ENCODE results near the gene BATF.

The BATF gene

DNA sequence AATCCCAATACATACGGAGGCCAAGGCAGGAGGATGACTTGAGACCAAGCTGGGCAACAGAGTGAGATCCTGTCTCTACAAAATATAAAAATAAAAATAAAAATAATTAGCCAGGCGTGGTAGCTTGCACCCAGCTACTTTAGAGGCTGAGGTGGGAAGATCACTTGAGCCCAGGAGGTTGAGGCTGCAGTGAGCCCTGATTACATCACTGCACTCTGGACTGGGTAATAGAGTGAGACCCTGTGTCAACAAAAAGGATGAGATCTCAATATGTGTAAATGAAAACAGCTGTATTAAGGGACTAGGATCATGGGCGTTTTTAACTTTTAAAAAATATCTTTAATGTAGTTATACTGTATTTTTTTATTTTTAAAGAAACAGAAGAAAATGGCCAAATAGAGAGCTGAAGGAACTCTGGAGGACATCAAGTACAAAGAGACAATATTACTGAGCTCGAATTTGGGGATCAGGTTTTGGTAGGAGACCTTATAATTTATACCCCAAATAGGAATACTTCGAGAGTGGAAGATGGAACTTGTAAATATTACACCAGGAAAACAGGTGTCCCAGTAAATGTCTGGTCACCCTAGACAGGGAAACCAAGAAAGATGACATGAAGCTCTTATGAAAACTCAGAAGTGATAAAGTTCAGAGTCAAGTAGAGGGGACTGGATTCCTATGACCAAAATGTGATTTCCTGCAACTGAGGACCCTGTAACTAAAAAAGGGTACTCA lies 13.1 kb downstream of the BATF start:
- no peak for DNase-seq

DNA sequence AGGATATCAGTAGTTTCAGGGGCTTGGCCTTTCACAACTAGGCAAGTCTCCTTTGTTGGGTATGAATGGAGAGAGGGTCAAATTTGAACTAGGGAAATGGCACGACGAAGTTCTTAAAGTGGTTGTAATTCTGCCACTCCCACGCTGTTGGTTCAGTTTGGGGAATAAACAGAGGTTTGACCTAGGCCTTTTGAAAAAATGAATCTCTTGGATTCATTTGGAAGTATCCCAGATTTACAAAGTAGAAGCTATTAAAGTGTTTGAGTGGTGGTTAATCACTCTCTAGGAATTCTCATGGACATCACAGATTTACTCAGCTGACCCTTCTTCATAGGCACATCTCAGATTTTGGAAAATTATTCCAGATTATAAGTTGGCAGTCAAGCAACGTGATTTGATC lies 14.8 kb downstream of the BATF start:
- no peak for DNase-seq

DNA sequence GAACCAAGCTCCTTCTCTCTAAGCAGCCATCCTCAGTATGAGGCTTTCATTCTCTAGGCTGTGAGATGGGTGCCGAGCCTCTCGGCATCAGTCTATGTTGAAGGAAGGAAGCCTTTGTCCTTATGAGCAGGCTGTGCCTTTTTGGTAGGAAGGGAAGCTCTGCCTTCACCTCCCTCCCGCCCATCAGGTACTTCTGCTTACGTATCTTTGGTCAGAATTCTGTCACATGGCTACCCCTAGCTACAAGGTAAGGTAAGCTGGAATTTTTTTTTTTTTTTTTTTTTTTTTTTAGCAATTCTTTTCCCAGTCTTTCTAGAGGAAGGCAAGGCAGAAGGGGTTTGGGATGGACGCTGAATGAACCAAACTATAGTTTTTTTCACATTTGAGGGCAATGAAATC lies 16.9 kb downstream of the BATF start:
- no peak for DNase-seq

DNA sequence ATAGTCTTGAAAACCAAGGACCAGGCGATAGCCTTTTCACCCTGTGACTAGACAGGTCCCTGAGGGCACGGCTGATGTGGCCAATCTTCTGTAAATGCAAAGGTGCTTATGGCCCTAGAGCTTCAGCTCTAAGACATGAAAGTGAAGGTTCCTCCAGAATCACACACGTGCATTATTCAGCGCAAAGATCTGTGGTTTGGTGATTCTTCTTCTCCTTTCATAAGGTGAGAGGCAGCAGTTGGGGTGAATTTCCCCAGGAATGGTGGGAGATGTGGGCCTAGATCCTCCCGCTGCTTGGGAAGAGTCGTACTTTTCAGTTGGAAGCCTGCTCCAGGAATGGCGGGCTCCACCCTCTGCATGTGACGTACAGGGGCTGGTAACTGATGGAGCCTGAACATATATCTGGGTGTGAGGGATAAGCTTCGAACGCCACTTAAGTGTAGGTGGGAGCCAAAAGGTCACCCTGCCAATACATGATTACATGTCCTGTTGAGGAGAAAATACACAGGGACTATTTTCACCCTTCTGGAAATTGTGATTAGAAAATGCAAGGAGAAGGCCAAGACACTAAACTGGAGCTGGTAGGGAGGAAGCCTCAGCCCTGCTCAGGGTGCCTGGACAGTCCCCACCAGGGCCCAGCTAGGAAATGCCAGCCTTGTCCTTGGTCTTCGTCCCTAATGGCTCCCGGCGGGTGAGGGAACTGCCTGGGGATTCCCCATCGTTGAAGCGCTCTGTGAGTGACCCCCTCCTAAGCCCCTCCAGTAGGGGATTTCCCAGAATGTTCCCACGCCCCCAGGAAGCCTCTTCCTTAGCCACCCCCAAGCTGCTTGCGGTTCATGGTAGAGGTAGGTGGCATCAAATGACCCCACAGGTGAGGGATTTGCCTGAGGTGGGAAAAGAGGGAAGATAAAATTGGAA lies 17.6 kb downstream of the BATF start:
- DNase-seq: no peak

DNA sequence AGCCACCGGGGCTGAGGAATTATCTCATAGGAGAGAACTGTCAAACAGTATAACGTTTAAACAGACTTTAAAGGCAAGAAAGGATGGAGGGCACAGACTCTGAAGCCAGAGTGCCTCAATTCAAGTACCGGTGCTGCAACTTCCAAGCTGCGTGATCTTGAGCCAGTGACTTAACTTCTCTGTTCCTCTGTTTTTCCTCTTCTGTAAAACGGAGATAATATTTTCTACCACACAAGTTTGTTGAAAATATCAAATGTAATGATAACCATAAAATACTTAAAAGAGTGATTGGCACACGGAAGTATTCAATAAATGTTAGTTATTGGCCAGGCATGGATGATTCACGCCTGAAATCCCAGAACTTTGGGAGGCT lies 18.2 kb downstream of the BATF start:
- no peak for DNase-seq

DNA sequence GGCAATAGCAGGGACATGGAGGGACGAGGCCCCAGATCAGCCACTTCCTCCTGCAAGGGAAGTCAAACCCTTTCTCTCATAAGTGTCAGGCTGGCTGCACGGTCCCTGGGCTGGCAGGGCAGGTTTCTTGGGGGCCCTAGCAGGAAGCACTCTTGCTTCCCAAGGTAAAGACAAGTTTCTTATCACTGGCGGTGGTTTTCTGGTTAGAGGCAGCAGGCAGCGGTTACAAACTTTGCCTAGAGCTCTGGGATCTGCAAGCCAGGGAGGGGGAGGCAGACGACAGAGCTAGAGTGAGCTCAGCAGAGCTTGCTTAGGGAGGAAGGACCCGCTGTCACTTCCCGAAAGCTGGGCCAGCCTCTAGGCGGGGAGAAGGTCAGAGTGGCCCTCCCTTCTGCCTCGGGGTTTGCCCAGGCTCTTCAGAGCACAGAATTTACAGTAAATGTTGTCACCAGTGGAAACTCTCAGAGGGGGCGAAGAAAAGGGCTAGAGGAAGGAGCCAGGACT lies 20.4 kb downstream of the BATF start:
- peak; percentile 94 for DNase-seq

DNA sequence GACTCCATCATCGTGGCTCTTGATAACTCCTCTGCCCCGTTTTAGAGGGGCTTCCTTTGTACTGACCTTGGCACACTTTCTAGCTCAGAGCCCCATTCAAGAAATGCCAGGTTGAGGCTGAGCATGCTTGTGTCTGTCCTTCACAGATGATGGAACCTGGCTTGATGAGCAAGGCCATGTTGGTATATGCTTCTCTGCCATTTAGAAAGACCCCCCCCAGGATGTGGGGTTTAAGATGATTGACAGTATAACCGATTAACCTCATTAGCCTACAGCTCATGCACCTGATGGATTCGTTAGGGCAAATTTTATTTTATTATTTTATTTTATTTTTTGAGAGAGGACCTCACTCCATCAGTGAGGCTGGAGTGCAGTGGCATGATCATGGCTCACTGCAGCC lies 21.0 kb downstream of the BATF start:
- no peak for DNase-seq

DNA sequence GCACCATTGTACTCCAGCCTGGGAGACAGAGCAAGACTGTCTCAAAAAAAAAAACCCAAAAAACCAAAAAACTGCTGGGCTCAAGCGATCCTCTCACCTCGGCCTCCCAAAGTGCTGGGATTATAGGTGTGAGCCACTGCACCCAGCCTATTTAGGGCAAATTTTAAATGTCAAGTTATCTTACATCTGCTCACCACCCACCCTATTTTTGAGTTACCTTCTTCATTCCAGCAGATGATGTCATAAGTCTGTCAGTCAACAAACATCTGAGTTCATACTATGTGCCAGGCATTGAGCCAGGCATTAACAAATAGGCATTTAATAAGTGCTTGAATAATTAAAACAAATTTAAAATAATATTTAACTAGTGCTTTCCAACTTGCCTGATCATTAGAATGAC lies 21.5 kb downstream of the BATF start:
- DNase-seq: no peak

DNA sequence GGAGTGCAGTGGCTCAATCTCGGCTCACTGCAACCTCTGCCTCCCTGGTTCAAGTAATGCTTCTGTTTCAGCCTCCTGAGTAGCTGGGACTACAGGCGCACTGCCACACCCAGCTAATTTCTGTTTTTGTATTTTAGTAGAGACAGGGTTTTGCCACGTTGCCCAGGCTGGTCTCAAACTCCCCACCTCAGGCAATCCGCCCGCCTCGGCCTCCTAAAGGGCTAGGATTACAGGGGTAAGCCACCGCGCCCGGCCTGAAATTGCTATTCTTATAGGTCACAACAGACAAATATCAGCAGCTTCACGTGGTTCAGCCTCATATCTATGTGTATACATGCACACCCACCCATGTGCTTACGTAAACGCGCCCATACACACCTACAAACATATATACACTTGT lies 23.6 kb downstream of the BATF start:
- no peak for DNase-seq

DNA sequence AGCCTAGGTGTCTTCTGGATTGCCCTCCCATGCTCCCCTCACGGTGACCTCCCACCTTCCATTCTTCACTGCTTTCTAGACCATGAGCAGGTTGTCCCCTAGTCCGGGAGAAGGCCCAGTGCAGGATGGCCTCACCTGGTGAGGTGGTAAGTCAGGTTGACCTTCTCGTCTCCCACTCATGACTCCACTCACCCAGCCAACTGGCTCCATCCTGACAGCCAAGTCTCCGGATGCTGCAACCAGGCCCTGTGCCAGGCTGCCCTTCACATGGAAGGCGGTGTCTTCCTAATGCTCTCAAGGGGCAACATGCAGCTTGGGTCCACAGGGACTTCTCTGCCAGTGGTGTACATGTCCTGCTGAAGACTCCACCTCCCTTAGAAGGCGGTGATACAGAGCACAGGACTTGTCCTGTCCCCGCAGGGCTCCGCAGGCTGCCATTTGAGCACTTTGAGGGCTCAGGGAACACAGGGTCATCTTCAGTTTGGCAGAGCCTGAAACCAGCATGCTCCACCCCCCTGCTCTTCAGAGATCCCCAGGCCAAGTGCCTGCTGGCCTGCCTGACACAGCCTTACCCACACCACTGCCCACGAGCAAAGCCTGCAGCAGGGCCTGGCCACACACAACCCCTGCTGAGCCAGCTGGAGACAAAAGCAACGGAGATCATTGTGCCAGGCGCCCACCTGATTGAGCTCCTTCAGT lies 25.4 kb downstream of the BATF start:
- DNase-seq: no peak

DNA sequence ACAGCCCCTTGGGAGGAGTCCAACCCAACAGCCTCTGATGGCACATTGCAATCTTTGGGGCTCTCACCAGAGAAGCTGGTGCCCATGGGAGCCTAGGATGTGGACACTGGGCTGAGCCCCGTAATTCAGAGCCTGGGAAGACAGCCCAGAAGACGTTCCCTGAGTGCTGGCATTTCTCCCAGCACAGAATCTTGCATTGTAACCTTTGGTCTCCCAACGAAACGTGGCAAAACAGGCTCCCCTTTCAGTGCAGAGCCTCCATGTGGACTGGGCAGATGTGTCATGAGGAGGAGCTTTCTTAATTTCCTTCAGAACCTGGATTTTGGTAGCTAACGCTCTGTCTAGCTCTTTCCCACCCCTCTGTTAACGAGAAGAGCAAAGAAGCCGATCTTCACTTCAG lies 26.3 kb downstream of the BATF start:
- no peak for DNase-seq

DNA sequence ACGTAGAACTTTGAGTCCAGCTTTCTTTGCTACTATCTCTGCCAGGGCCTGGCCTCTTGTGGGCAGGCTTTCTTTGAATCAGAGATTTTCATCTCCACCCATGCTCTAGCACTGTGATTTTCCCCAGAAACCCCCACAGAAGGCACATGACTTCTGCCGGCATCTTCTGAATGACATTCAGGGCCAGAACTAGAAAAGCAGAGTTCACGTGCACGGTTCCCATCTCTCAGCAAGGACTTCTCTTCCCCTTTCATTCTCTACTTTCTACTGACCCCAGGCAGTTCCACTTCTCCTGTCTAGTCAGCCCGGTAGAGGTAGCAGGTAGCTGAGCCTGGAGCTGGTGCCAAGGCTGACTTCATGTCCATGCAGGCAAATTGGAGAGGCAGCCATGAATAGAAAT lies 26.9 kb downstream of the BATF start:
- DNase-seq: no peak

DNA sequence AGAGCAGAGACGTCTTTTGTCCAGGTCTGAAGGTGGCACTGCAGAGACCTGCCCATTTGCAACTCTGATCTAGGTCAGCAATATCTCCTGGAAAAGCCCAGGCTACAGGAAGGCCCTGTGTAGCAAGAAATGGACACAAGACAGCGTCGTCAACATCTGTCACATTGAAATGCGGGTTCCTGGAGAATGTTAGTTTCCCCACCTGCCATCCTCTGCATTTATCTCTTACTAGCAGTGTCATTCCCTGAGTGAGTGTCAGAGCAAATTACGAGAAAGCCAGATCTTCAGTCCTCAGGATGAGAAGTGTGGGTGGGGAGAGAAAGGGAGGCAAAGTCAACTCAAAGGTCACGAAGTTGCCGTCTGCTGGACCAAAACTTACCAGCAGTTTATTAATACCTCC lies 28.8 kb downstream of the BATF start:
- no peak for DNase-seq

DNA sequence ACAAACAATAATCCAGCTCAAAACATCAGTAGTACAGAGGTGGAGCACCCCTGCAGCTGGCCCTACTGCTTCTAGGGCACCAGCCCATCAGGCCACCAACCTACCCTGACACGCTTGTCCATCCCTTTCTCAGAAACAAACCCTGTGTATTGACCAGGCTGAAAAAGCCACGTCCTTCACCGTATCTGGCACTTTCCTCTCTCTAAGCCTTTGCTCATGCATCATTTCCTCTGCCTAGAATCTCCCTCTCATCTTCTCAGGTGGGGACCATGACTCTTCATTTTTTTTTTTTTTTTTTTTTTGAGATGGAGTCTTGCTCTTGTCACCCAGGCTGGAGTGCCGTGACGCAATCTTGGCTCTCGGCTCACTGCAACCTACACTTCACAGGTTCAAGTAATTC lies 30.9 kb downstream of the BATF start:
- no peak for DNase-seq

DNA sequence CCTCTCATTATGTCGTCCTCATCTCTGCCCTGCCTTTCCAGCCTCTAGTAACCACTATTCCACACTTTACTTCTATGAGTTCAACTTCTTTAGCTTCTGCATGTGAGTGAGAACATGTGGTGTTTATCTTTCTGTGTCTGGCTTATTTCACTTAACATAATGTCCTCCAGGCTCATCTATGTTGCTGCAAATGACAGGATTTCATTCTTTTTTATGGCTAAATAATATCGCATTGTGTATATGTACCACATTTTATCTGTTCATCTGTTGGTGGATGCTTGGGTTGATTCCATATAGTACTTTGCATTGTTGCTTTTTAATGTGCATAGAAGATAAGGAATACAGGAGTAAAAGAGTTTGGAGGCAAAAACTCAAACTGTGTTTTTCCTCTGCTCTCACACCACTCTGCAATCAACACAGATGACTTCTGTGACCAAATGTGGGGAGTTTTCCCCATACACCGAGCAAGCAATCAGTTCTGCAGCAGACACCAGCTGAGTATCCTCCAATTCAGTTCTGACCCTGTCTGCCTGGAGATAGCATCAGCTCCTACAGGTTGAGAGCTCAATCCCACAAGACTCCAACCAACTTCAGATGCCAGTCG lies 31.6 kb downstream of the BATF start:
- DNase-seq: no peak

DNA sequence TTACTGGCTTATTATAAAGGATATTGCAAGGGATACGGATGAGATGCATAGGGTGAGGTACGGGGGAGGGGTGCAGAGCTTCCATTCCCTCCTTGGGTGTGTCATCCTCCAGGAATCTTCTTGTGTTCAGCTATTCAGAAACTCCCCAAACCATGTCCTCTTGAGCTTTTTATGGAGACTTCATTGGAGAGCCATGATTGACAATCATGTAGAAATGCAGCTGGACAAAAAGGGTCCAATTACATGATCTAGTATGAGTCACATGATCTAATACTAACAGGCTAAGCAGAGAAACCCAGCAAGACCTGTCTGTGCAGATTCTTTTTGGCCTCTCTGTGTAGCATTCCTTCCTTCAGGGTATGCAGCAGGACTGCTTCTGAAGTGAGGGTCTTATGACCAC lies 32.2 kb downstream of the BATF start:
- DNase-seq: no peak

DNA sequence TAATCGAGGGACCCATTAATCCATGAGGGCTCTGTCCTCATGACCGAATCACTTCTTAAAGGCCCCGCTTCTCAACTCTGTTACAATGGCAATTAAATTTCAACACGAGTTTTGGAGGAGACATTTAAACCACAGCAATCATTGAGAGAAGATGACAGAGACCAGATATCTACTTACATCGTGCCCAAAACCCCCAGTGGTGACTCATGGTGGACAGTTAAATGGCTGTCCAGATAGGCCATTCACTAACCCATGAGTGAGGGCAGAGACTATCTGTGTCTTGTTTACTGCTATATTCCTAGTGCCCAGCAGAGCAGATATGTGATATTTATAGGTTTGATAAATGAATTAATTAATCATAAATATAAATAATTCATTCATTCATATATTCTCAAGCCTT lies 36.2 kb downstream of the BATF start:
- DNase-seq: no peak

DNA sequence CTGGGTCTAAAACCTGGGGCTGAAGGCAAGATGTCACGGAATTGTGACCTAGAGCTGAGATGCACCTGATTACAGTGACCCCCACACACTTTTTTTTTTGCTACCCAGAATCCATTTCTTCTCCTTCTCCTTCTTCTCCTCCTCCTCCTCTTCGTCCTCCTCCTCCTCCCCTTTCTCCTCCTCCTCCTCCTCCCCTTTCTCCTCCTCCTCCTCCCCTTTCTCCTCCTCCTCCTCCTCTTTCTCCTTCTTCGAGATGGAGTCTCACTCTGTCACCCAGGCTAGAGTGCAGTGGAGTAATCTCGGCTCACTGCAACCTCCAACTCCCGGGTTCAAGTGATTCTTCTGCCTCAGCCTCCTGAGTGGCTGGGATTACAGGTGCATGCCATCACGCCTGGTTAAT lies 36.8 kb downstream of the BATF start:
- DNase-seq: no peak

DNA sequence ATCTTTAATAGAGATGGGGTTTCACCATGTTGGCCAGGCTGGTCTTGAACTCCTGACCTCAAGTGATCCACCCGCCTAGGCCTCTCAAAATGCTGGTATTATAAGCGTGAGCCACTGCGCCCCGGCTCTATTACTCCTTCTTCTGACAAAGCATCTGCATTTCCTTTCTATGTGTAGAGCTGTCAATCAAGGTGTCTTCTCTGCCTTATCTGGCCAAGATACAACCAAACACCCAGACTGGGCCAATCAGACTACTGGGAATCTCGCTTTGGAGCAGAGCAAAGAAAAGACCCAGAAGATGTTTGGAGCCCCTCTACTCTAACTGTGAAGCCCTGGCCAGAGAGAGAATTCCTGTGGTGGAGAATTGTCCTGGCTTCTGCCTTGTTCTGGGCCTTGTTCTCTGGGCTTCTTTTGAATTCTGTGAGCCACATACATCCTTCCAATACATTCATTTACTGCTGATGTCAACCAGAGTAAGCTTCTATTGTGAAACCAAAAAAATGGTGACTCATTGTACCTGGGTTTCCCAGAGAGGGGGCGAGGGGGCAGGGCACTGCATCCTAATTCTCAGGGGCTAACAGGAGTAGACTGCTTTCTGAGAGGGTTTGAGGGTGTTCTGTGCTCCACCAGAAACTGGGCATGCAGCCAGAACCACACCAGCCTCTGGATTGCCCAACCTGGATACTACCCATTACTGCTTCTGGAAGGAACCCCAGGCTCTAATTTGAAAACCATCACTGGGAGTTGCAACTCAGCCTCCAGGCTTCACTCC lies 37.4 kb downstream of the BATF start:
- peak; percentile 78 for DNase-seq

DNA sequence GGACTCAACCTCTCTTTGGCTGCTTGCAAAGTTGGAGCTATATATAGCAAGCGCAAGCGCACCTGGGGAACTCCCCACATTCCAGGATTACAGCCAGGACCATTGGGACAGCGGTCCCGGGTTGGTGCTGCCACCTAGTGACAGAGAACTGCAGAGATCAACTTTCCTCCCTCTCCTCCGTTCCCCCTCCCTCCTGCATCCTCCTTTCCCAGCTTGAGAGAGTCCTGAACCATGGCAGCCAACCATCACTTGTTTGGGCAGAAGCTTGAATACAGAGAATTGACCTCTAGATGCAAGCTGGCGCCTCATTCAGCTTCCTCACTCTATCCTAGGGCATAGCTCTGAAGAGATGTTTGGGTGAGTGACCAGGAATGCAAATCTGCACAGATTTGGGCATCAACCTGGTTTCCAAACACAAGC lies 38.8 kb downstream of the BATF start:
- peak; percentile 60 for DNase-seq

DNA sequence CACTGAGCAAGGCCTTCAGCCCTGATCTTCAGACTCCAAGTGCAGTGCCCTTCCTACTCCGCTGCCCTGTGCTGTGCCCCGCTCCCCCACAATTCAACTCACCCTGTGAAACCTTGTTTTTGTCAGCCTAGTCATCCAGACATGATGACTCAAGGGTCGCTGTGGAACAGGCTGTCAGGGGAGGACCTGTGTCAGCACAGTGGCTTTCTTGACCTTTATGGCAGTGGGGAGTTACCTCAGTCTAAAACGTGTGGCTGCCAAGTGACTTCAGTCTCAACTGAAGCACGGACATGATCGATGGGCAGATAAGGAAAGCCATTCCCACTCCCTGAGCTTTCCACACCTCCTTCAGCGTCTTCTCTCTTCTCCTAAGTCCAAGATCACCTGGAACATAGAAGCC lies 39.8 kb downstream of the BATF start:
- DNase-seq: peak; percentile 87

DNA sequence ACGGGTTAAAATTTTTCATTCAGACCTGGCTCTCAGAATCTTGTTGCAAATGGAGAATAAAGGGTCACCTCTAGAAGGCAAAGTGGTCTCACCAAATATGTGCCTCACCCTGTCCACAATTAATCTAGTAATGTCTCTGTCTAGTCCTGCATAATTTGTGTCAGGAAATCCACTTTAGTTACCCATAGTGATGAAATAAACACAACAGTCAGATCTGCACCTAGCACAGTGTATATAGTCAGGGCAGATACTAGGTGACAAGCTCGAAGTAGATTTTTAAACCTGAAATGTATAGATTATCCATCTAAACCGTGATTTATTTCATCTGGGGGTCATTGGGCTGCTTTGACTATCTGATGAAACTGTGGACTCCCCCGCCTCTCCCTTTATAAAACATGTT lies 40.2 kb downstream of the BATF start:
- DNase-seq: no peak

All from activated CD4-positive, alpha-beta T cell treated with anti-CD3 and anti-CD28 coated beads, Interleukin-2, amount 50 U/mL, for 16 hours (primary cell).